ENCODE measurements around the gene CDK19.
"Not testable (repeated sequence)": the region's sequence is repeated elsewhere in the genome, so short reads cannot be mapped to it uniquely, and the experiment has no call there.

CDK19 gene

GRCh38 chr6:110813338-110814101, 1.7 kb downstream of the CDK19 start:
- no peak for DNase-seq

GRCh38 chr6:110812719-110813118, 2.5 kb downstream of the CDK19 start:
- no peak for DNase-seq

- DNase-seq = no peak
Measured at GRCh38 chr6:110810896-110811586, 4.2 kb downstream of the CDK19 start.

- no peak for DNase-seq
Measured at GRCh38 chr6:110809792-110810191, 5.5 kb downstream of the CDK19 start.

- not testable (repeated sequence) for DNase-seq
Measured at GRCh38 chr6:110802175-110802574, 13.1 kb downstream of the CDK19 start.

GRCh38 chr6:110800839-110801196, 14.5 kb downstream of the CDK19 start:
- DNase-seq = no peak

GRCh38 chr6:110800196-110800838, 15.0 kb downstream of the CDK19 start:
- DNase-seq = no peak

GRCh38 chr6:110799655-110800054, 15.6 kb downstream of the CDK19 start:
- no peak for DNase-seq

GRCh38 chr6:110799189-110799588, 16.1 kb downstream of the CDK19 start:
- DNase-seq = no peak

GRCh38 chr6:110795271-110795670, 20.0 kb downstream of the CDK19 start:
- no peak for DNase-seq

GRCh38 chr6:110786696-110787095, 28.6 kb downstream of the CDK19 start:
- no peak for DNase-seq

- DNase-seq = no peak
Measured at GRCh38 chr6:110786271-110786670, 29.0 kb downstream of the CDK19 start.

- DNase-seq = no peak
Measured at GRCh38 chr6:110784610-110784979, 30.7 kb downstream of the CDK19 start.

GRCh38 chr6:110781522-110782214, 33.6 kb downstream of the CDK19 start:
- DNase-seq = no peak

- no peak for DNase-seq
Measured at GRCh38 chr6:110778333-110778732, 36.9 kb downstream of the CDK19 start.

GRCh38 chr6:110777636-110778035, 37.6 kb downstream of the CDK19 start:
- no peak for DNase-seq

- DNase-seq = no peak
Measured at GRCh38 chr6:110776413-110776812, 38.9 kb downstream of the CDK19 start.

- no peak for DNase-seq
Measured at GRCh38 chr6:110769923-110770322, 45.3 kb downstream of the CDK19 start.

- DNase-seq = no peak
Measured at GRCh38 chr6:110768057-110768456, 47.2 kb downstream of the CDK19 start.

- no peak for DNase-seq
Measured at GRCh38 chr6:110761371-110761770, 53.9 kb downstream of the CDK19 start.

- no peak for DNase-seq
Measured at GRCh38 chr6:110760589-110760988, 54.7 kb downstream of the CDK19 start.

- DNase-seq = not testable (repeated sequence)
Measured at GRCh38 chr6:110760098-110760497, 55.2 kb downstream of the CDK19 start.

GRCh38 chr6:110757926-110758325, 57.3 kb downstream of the CDK19 start:
- DNase-seq = no peak

- no peak for DNase-seq
Measured at GRCh38 chr6:110756817-110757216, 58.5 kb downstream of the CDK19 start.
